ENCODE data around the gene PLXNB2.
A peak's percentile ranks its signal among the peaks of the same experiment; 100 is the strongest.
"Not testable (repeated sequence)": the region's sequence is repeated elsewhere in the genome, so short reads cannot be mapped to it uniquely, and the experiment has no call there.

The PLXNB2 gene

DNA sequence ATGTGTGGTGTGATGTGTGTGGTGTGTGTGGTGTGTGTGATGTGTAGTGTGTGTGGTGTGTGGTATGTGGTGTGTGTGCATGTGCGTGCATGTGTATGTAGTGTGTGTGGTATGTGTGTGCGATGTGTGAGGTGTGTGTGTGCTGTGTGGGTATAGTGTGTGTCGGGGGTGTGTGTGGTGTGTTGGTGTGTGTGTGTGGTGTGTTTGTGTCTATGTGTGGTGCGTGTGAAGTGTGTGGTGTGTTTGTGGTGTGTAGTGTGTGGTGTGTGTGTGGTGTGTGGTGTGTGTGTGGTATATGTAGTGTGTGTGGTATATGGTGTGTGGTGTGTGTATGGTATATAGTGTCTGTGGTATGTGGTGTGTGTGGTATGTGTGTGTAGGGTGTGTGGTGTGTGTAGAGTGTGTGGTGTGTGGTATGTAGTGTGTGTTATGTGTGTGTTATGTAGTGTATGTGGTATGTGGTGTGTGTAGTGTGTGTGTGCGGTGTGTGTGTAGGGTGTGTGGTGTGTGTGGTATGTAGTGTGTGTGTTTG, 30.7 kb upstream of the PLXNB2 start:
- in situ Hi-C loops (cut with HindIII; ENCODE audit: low sequenced_read_pairs) = no loop called here

GRCh38 chr22:50337262-50338041, 30.0 kb upstream of the PLXNB2 start:
- H3K4me3 ChIP-seq (ENCODE audit: low read depth, low read length) = no peak overlapping the region
- DNase-seq (ENCODE audit: low read depth, low spot score) = no peak
- in situ Hi-C loops (cut with HindIII; ENCODE audit: low sequenced_read_pairs) = no loop called here
- TF ChIP-seq, protein P1, sequence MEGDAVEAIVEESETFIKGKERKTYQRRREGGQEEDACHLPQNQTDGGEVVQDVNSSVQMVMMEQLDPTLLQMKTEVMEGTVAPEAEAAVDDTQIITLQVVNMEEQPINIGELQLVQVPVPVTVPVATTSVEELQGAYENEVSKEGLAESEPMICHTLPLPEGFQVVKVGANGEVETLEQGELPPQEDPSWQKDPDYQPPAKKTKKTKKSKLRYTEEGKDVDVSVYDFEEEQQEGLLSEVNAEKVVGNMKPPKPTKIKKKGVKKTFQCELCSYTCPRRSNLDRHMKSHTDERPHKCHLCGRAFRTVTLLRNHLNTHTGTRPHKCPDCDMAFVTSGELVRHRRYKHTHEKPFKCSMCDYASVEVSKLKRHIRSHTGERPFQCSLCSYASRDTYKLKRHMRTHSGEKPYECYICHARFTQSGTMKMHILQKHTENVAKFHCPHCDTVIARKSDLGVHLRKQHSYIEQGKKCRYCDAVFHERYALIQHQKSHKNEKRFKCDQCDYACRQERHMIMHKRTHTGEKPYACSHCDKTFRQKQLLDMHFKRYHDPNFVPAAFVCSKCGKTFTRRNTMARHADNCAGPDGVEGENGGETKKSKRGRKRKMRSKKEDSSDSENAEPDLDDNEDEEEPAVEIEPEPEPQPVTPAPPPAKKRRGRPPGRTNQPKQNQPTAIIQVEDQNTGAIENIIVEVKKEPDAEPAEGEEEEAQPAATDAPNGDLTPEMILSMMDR (IDR thresholded peaks at IDR 0.05; ENCODE audit: low read depth, low read length) = no peak

More for the DNA sequence above, 30.7 kb upstream of the PLXNB2 start:
- DNase-seq (ENCODE audit: low read depth, low spot score) = no peak
- no peak overlapping the region for H3K4me3 ChIP-seq (ENCODE audit: low read depth, low read length)
- TF ChIP-seq, protein P1 (IDR thresholded peaks at IDR 0.05; ENCODE audit: low read depth, low read length) = no peak

DNA sequence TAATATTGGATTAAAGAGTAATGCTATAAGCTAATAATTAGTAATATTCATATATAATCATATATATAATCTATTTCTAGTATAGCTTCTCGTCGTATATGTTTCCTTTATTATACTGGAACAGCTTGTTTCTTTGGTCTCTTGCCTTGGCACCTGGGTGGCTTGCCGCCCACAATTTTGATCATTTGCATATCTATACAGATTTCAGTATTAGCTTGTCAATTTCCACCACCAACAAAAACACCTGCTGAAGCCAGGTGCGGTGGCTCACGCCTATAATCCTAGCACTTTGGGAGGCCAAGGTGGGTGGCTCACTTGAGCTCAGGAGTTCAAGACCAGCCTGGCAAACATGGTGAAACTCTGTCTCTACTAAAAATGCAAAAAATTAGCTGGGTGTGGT, 27.0 kb upstream of the PLXNB2 start:
- H3K4me3 ChIP-seq (ENCODE audit: low read depth, low read length); in situ Hi-C loops (cut with HindIII; ENCODE audit: low sequenced_read_pairs): not testable (repeated sequence)

GRCh38 chr22:50329236-50329635, 21.8 kb upstream of the PLXNB2 start:
- peak; percentile 38 for DNase-seq (ENCODE audit: low read depth, low spot score)
- in situ Hi-C loops (cut with HindIII; ENCODE audit: low sequenced_read_pairs) = no loop called here
- no peak overlapping the region for H3K4me3 ChIP-seq (ENCODE audit: low read depth, low read length)
- TF ChIP-seq, protein P1 (IDR thresholded peaks at IDR 0.05; ENCODE audit: low read depth, low read length) = no peak

More for the DNA sequence above, 27.0 kb upstream of the PLXNB2 start:
- not testable (repeated sequence) for DNase-seq (ENCODE audit: low read depth, low spot score)

- peak overlapping the region; percentile 52 for H3K4me3 ChIP-seq (ENCODE audit: low read depth, low read length)
- in situ Hi-C loops (cut with HindIII; ENCODE audit: low sequenced_read_pairs) = no loop called here
- TF ChIP-seq, protein P1 (IDR thresholded peaks at IDR 0.05; ENCODE audit: low read depth, low read length) = no peak
- no peak for DNase-seq (ENCODE audit: low read depth, low spot score)
Measured at GRCh38 chr22:50327711-50328019, 20.2 kb upstream of the PLXNB2 start.

DNA sequence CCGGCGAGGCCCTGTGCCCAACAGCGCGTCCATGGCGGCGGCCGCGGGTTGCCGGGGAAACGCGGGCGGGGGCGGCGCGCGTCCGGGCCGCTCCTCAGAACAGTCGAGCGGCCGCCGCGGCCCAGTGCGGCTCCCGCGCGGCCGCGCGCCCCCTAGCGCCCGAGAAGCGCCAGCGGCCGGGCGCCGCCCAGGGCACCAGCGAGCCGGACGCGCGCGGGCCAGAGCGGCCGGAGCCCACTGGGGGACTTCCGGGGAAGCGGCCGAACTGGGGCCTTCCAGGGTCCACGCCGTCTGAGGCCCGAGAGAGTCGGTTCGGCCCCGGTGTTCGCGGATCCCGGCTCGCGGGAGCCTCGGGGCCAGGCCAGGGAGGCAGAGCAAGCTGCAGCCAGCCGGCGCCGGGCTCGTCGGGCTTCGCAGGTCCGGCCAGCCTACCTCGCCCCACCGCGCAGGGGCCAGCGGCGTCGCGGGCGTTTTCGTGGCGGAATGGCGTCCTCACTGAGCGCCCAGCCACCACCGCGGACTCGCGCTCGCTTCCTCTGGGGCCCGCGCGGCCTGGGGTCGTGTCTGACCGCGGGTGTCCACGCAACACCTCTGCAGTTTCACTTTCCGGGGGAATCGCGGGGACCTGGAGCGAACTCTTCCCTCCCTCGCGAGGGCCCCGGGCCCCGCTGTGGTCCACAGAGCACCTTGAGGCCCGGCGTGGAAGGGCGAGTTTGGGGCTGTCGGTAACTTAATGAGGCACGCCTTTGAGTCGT, 19.7 kb upstream of the PLXNB2 start, which contains the start of gene DENND6B:
Gene DENND6B, minus strand, starts transcription at position 57 of the 755 bp plus-strand sequence. Its CDS starts 24 bp downstream, at position 33.
- H3K4me3 ChIP-seq (ENCODE audit: low read depth, low read length) = peak within 1 kb of the TSS; percentile 55
- TF ChIP-seq, protein P1 (IDR thresholded peaks at IDR 0.05; ENCODE audit: low read depth, low read length) = peak; percentile 18
- DNase-seq (ENCODE audit: low read depth, low spot score) = peak; percentile 68
- in situ Hi-C loops (cut with HindIII; ENCODE audit: low sequenced_read_pairs) = no loop called here
